HG03457 (cell line): ENCODE measurements around the gene PTPRR.

Source experiments
- ATAC-seq: cut with Tn5 transposase; IDR thresholded peaks from one replicate; pipeline ENCODE4 v1.9.1; 2021; ENCODE audit warnings: moderate number of reproducible peaks; ENCODE audit not compliant: unreplicated experiment

Gene PTPRR

GRCh38 chr12:70709022-70709421, 211.5 kb downstream of the PTPRR start:
- ATAC-seq: no peak

GRCh38 chr12:70706611-70707010, 213.9 kb downstream of the PTPRR start:
- ATAC-seq: no peak

- no peak for ATAC-seq
Observed at GRCh38 chr12:70698345-70698744, 222.2 kb downstream of the PTPRR start.

GRCh38 chr12:70695361-70696023, 225.0 kb downstream of the PTPRR start:
- ATAC-seq: no peak

GRCh38 chr12:70692681-70693288, 227.8 kb downstream of the PTPRR start:
- no peak for ATAC-seq

GRCh38 chr12:70691018-70691672, 229.4 kb downstream of the PTPRR start:
- no peak for ATAC-seq

GRCh38 chr12:70686907-70687306, 233.6 kb downstream of the PTPRR start:
- ATAC-seq: no peak

GRCh38 chr12:70686299-70686698, 234.2 kb downstream of the PTPRR start:
- ATAC-seq: no peak

- ATAC-seq: no peak
Observed at GRCh38 chr12:70683976-70684375, 236.6 kb downstream of the PTPRR start.

- no peak for ATAC-seq
Observed at GRCh38 chr12:70671698-70672097, 248.8 kb downstream of the PTPRR start.

- ATAC-seq: no peak
Observed at GRCh38 chr12:70670948-70671347, 249.6 kb downstream of the PTPRR start.

- ATAC-seq: no peak
Observed at GRCh38 chr12:70667253-70667652, 253.3 kb downstream of the PTPRR start.

- ATAC-seq: no peak
Observed at GRCh38 chr12:70666364-70666763, 254.2 kb downstream of the PTPRR start.

- ATAC-seq: no peak
Observed at GRCh38 chr12:70664465-70664881, 256.1 kb downstream of the PTPRR start.

GRCh38 chr12:70663838-70664237, 256.7 kb downstream of the PTPRR start:
- ATAC-seq: no peak

- no peak for ATAC-seq
Observed at GRCh38 chr12:70661466-70662161, 258.9 kb downstream of the PTPRR start.

GRCh38 chr12:70660620-70661219, 259.8 kb downstream of the PTPRR start:
- no peak for ATAC-seq

GRCh38 chr12:70660002-70660604, 260.4 kb downstream of the PTPRR start:
- ATAC-seq: no peak

- no peak for ATAC-seq
Observed at GRCh38 chr12:70659077-70659606, 261.4 kb downstream of the PTPRR start.

GRCh38 chr12:70657616-70658286, 262.8 kb downstream of the PTPRR start:
- no peak for ATAC-seq
